Breast epithelium (tissue), 4 donors: ENCODE results near the gene ODF4. TPM values are rescaled to one million over a fixed set of nuclear protein-coding genes. Genes with fewer than 3 reads are reported as not detected.
"Not testable (repeated sequence)": the region's sequence is repeated elsewhere in the genome, so short reads cannot be mapped to it uniquely, and the experiment has no call there.

Experiments
- DNase-seq, 2 donors: peaks; one replicate each; pipeline ENCODE4 v3.0.0-alpha.2; 2019; ENCODE audit warnings: low spot score in 2 of 2
- H3K27ac ChIP-seq, 2 donors: fragments of 200-600 bp; sonication (generic) in 1 of 2; one replicate each; pipeline ENCODE4 v1.5.1; 2016 to 2019; ENCODE audit warnings: mild to moderate bottlenecking in 1 of 2
- H3K27me3 ChIP-seq, 2 donors: fragments of 200-600 bp; sonication (generic) in 1 of 2; one replicate each; pipeline versions ENCODE4 v1.5.1 to v1.6.0; 2017 to 2019; ENCODE audit warnings: control low read depth in 1 of 2, mild to moderate bottlenecking in 1 of 2
- H3K36me3 ChIP-seq: fragments of 200-600 bp; one replicate; pipeline ENCODE4 v1.5.1; 2019
- H3K4me1 ChIP-seq, 2 donors: fragments of 200-600 bp; sonication (generic); one replicate each; pipeline ENCODE4 v1.5.1; 2016 to 2019; ENCODE audit warnings: control low read depth in 1 of 2
- H3K4me3 ChIP-seq, 3 donors: fragments of 200-600 bp; sonication (generic); 1 replicate in 2 of 3; 2 replicates in 1 of 3; pipeline ENCODE4 v1.5.1; 2016 to 2019; ENCODE audit warnings: mild to moderate bottlenecking in 3 of 3, moderate library complexity in 2 of 3
- H3K9me3 ChIP-seq, 2 donors: fragments of 200-600 bp; sonication (generic) in 1 of 2; one replicate each; pipeline ENCODE4 v1.5.1; 2016 to 2019; ENCODE audit warnings: control low read depth in 1 of 2
- CTCF ChIP-seq, 3 donors: fragments of 450-650 bp; IDR thresholded peaks; one replicate each; pipeline ENCODE4 v1.5.1; 2016 to 2017; ENCODE audit warnings: antibody characterized with exemption in 3 of 3, mild to moderate bottlenecking in 3 of 3, moderate library complexity in 3 of 3
- POLR2A ChIP-seq: fragments of 450-650 bp; IDR thresholded peaks from one replicate; pipeline ENCODE4 v1.6.1; 2016; ENCODE audit warnings: antibody characterized with exemption, mild to moderate bottlenecking, moderate library complexity
- POLR2AphosphoS5 ChIP-seq, 3 donors: sonication (generic); formaldehyde crosslinking; IDR thresholded peaks; one replicate each; pipeline ENCODE4 v1.6.1; 2017; ENCODE audit warnings: antibody characterized with exemption in 3 of 3
- intact Hi-C: fragments of 100-400 bp; cut with DNase I; formaldehyde crosslinking; loops from one replicate; pipeline ENCODE4 v1.15.1; 2023; ENCODE audit warnings: low total_unique reads
- total RNA-seq, 3 donors: library from RNA; depleted of rRNA; stranded (reverse); fragments of >200 nt; gene quantifications; one replicate each; pipeline ENCODE4 v1.1.0, GENCODE V29; 2016

ODF4 gene
- total RNA-seq, 3 donors from 2014 or later: not detected

- no peaks in the 10 kb centered on the region for H3K27me3 ChIP-seq
- peak overlapping the region; percentile 53 to 74 (median 71) for H3K4me3 ChIP-seq
- no peak for DNase-seq
- peaks cover 0 to 9% of the 10 kb centered on the region in 2 donors for H3K4me1 ChIP-seq
- H3K27ac ChIP-seq: peak overlapping the region; percentile 82 to 93
- H3K9me3 ChIP-seq: no peaks in the 10 kb centered on the region
- intact Hi-C loops: no loop called here
- TF ChIP-seq CTCF (IDR thresholded peaks at IDR 0.05) (no peak), POLR2A (no peak), POLR2AphosphoS5 (IDR thresholded peaks at IDR 0.05) (no peak)
- H3K36me3 ChIP-seq: no peaks in the 10 kb centered on the region
Measured at GRCh38 chr17:8375738-8376259, 36.2 kb downstream of the ODF4 start.

- Histone ChIP-seq H3K4me3 (peak within 1 kb of the TSS; percentile 53 to 74 (median 71)), H3K9me3 (no peaks in the 10 kb centered on the region), H3K27ac (peak within 1 kb of the TSS; percentile 82 to 93), H3K27me3 (no peaks in the 10 kb centered on the region), H3K4me1 (peaks cover 2 to 10% of the 10 kb centered on the region in 2 donors), H3K36me3 (no peaks in the 10 kb centered on the region)
- DNase-seq: peak; percentile 79 to 92
- intact Hi-C loops: no loop called here
- TF ChIP-seq POLR2A: peak; percentile 78
- peak; percentile 73 to 88 (median 76) for TF ChIP-seq POLR2AphosphoS5 (IDR thresholded peaks at IDR 0.05)
- TF ChIP-seq CTCF (IDR thresholded peaks at IDR 0.05): peak; percentile 44 to 49 (median 47)
Measured at GRCh38 chr17:8376271-8377067, 36.8 kb downstream of the ODF4 start, which contains the start of gene KRABD2. Gene KRABD2, minus strand, starts transcription at chr17:8376704.

- no peaks in the 10 kb centered on the region for H3K36me3 ChIP-seq
- H3K9me3 ChIP-seq: no peaks in the 10 kb centered on the region
- TF ChIP-seq POLR2AphosphoS5 (IDR thresholded peaks at IDR 0.05) (no peak), CTCF (IDR thresholded peaks at IDR 0.05) (no peak), POLR2A (no peak)
- H3K4me3 ChIP-seq: no peak overlapping the region
- H3K4me1 ChIP-seq: peaks cover 4 to 10% of the 10 kb centered on the region in 2 donors
- no peak overlapping the region for H3K27ac ChIP-seq
- intact Hi-C loops: no loop called here
- no peak for DNase-seq
- no peaks in the 10 kb centered on the region for H3K27me3 ChIP-seq
Measured at GRCh38 chr17:8377422-8377821, 37.8 kb downstream of the ODF4 start.

GRCh38 chr17:8378117-8378516, 38.5 kb downstream of the ODF4 start:
- H3K4me1 ChIP-seq: peaks cover 4 to 10% of the 10 kb centered on the region in 2 donors
- DNase-seq, H3K4me3 ChIP-seq, H3K27me3 ChIP-seq, H3K9me3 ChIP-seq, H3K27ac ChIP-seq, H3K36me3 ChIP-seq, intact Hi-C loops: not testable (repeated sequence)

- no peaks in the 10 kb centered on the region for H3K27me3 ChIP-seq
- TF ChIP-seq POLR2AphosphoS5 (IDR thresholded peaks at IDR 0.05) (no peak), CTCF (IDR thresholded peaks at IDR 0.05) (no peak), POLR2A (no peak)
- H3K4me1 ChIP-seq: peaks cover 4 to 15% of the 10 kb centered on the region in 2 donors
- intact Hi-C loops: no loop called here
- peak overlapping the region in 1 of 3 donors; percentile 97 for H3K4me3 ChIP-seq
- no peak for DNase-seq
- H3K27ac ChIP-seq: peak overlapping the region in 1 of 2 donors; percentile 40
- no peaks in the 10 kb centered on the region for H3K9me3 ChIP-seq
- no peaks in the 10 kb centered on the region for H3K36me3 ChIP-seq
Measured at GRCh38 chr17:8380049-8380448, 40.4 kb downstream of the ODF4 start.
